GM23248 (cell line): ENCODE data around the gene DBH. TPM values are rescaled to one million over a fixed set of nuclear protein-coding genes. Genes with fewer than 3 reads are reported as not detected.

Experiments
- DNase-seq: peaks from one replicate; pipeline ENCODE4 v3.0.0-alpha.2; 2015
- H2AFZ ChIP-seq: fragments of 200-600 bp; sonication (generic); 2 replicates; pipeline ENCODE4 v1.6.1; 2016; ENCODE audit warnings: antibody characterized with exemption
- H3F3A ChIP-seq: fragments of 200-600 bp; sonication (generic); 2 replicates; pipeline ENCODE4 v1.6.1; 2016; ENCODE audit warnings: mild to moderate bottlenecking, antibody characterized with exemption, mixed run types; ENCODE audit not compliant: insufficient read depth
- H3K27ac ChIP-seq: fragments of 200-600 bp; sonication (generic); 2 replicates; pipeline ENCODE4 v1.5.1; 2016; ENCODE audit warnings: mild to moderate bottlenecking
- H3K27me3 ChIP-seq: fragments of 200-600 bp; sonication (generic); replicated peaks from 2 replicates; pipeline ENCODE4 v1.6.1; 2016; ENCODE audit warnings: mild to moderate bottlenecking; ENCODE audit not compliant: insufficient read depth
- H3K36me3 ChIP-seq: fragments of 200-600 bp; sonication (generic); 2 replicates; pipeline ENCODE4 v1.6.1; 2016; ENCODE audit warnings: low read depth, mild to moderate bottlenecking
- H3K4me1 ChIP-seq: fragments of 200-600 bp; sonication (generic); 2 replicates; pipeline ENCODE4 v1.6.1; 2016; ENCODE audit warnings: mild to moderate bottlenecking; ENCODE audit not compliant: insufficient read depth
- H3K4me2 ChIP-seq: fragments of 200-600 bp; sonication (generic); one replicate; pipeline ENCODE4 v1.6.1; 2016; ENCODE audit warnings: mild to moderate bottlenecking; ENCODE audit not compliant: unreplicated experiment
- H3K4me3 ChIP-seq: fragments of 200-600 bp; sonication (generic); 2 replicates; pipeline ENCODE4 v1.5.1; 2016; ENCODE audit warnings: mild to moderate bottlenecking
- H3K79me2 ChIP-seq: fragments of 200-600 bp; sonication (generic); 2 replicates; pipeline ENCODE4 v1.6.1; 2016; ENCODE audit warnings: mild to moderate bottlenecking; ENCODE audit not compliant: insufficient read depth
- H3K9ac ChIP-seq: fragments of 200-600 bp; sonication (generic); 2 replicates; pipeline ENCODE4 v1.6.1; 2016; ENCODE audit warnings: mild to moderate bottlenecking
- H3K9me2 ChIP-seq: fragments of 200-600 bp; sonication (generic); 2 replicates; pipeline ENCODE4 v1.6.1; 2016; ENCODE audit warnings: mixed run types, mild to moderate bottlenecking, moderate library complexity; ENCODE audit not compliant: insufficient read depth
- H3K9me3 ChIP-seq: fragments of 200-600 bp; sonication (generic); one replicate; pipeline ENCODE4 v1.6.1; 2017; ENCODE audit warnings: low read depth
- H4K20me1 ChIP-seq: fragments of 200-600 bp; sonication (generic); 2 replicates; pipeline ENCODE4 v1.6.0; 2016; ENCODE audit not compliant: insufficient read depth
- EZH2 ChIP-seq: fragments of 200-600 bp; sonication (generic); IDR thresholded peaks from 2 replicates; pipeline ENCODE4 v1.6.1; 2018; ENCODE audit warnings: antibody characterized with exemption, mild to moderate bottlenecking; ENCODE audit not compliant: insufficient read depth, poor library complexity, severe bottlenecking
- EZH2phosphoT487 ChIP-seq: fragments of 200-600 bp; sonication (generic); IDR thresholded peaks from 2 replicates; pipeline ENCODE4 v1.6.1; 2018; ENCODE audit warnings: antibody characterized with exemption, moderate library complexity, mild to moderate bottlenecking, low read depth; ENCODE audit not compliant: insufficient read depth
- WGBS, 2 experiments: methylation state at CpG; one replicate each; pipeline ENCODE4 v1.1.6; 2015 to 2017; ENCODE audit warnings: low lambda C conversion rate in 2 of 2, low coverage in 1 of 2; ENCODE audit errors: missing lambda C conversion rate in 2 of 2; 5-methylcytosine and 5-hydroxymethylcytosine counted together
- in situ Hi-C: fragments of 300-500 bp; cut with MboI; formaldehyde crosslinking; loops from 2 replicates; pipeline ENCODE4 v1.15.0; 2020
- polyA plus RNA-seq: library from polyadenylated mRNA; unstranded; fragments of >200 nt; fragmentation: Nextera tagmentation; extraction: Ambion mirVana; gene quantifications from 2 replicates; pipeline ENCODE4 v1.2.1, GENCODE V29; 2016
- total RNA-seq: library from RNA; depleted of rRNA; stranded (reverse); fragments of >200 nt; shearing (Covaris generic); gene quantifications from 2 replicates; pipeline ENCODE4 v1.2.3, GENCODE V29; 2014

DBH gene
- total and polyA plus RNA-seq, 2 experiments from 2014 or later = not detected

DNA sequence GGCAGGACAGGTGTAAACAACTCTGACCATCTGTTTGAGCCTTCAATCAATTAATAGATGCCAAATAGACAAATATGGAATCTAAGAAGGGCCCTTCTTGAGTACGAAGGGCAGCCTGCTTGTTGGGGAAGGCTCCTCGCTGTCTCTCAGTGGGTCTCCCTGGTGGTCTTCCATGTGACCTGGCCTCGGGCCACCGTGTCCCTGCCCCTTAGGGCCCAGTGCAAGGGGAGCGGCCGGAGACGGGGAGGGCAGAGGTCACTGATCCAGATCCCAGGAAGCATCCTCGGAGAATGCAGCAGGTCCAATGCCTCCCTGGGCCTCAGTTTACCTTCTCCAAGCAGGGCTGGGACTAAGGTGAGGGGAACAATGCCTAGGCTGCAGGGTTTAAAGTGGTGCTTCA is 2.5 kb downstream of the DBH start:
- WGBS, 2 experiments = 56 to 69% methylated on average over 8 of the region's 8 CpGs
- H2AFZ ChIP-seq = no peak overlapping the region
- no peaks in the 10 kb centered on the region for H4K20me1 ChIP-seq
- no peaks in the 10 kb centered on the region for H3K9me3 ChIP-seq
- H3K4me2 ChIP-seq = no peak overlapping the region
- H3K27me3 ChIP-seq = peaks cover 30% of the 10 kb centered on the region
- H3K9me2 ChIP-seq = no peaks in the 10 kb centered on the region
- in situ Hi-C loops = no loop called here
- H3K79me2 ChIP-seq = no peaks in the 10 kb centered on the region
- DNase-seq = no peak
- H3K36me3 ChIP-seq = no peaks in the 10 kb centered on the region
- H3K4me3 ChIP-seq = no peak overlapping the region
- no peak for TF ChIP-seq EZH2
- TF ChIP-seq EZH2phosphoT487 = no peak
- no peaks in the 10 kb centered on the region for H3F3A ChIP-seq
- no peak overlapping the region for H3K9ac ChIP-seq
- H3K27ac ChIP-seq = no peak overlapping the region
- no peaks in the 10 kb centered on the region for H3K4me1 ChIP-seq

DNA sequence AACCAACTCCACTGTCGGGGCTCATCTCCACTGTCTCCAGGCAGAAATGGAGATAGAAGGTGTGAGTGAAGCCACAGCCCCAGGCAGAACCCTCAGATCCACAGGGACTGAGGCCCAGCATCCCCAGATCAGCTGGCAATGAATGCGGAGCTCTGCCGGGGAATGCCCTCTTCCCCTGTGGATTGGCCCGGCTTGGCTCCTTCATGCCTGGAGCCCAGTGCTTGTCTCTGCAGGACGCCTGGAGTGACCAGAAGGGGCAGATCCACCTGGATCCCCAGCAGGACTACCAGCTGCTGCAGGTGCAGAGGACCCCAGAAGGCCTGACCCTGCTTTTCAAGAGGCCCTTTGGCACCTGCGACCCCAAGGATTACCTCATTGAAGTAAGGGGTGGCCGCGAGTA is 3.5 kb downstream of the DBH start:
- Histone ChIP-seq H3K36me3 (no peaks in the 10 kb centered on the region), H3K27ac (no peak overlapping the region), H3K79me2 (no peaks in the 10 kb centered on the region), H4K20me1 (no peaks in the 10 kb centered on the region), H3K9me2 (no peaks in the 10 kb centered on the region), H2AFZ (no peak overlapping the region), H3K4me3 (no peak overlapping the region), H3K27me3 (peaks cover 21% of the 10 kb centered on the region), H3K4me1 (no peaks in the 10 kb centered on the region), H3K4me2 (no peak overlapping the region), H3K9me3 (no peaks in the 10 kb centered on the region), H3K9ac (no peak overlapping the region), H3F3A (no peaks in the 10 kb centered on the region)
- 47 to 56% methylated on average over 7 to 8 of the region's 8 CpGs for WGBS, 2 experiments
- in situ Hi-C loops = no loop called here
- no peak for DNase-seq
- TF ChIP-seq EZH2 = no peak
- TF ChIP-seq EZH2phosphoT487 = no peak

- no peak for DNase-seq
- Histone ChIP-seq H3K36me3 (no peaks in the 10 kb centered on the region), H2AFZ (no peak overlapping the region), H4K20me1 (no peaks in the 10 kb centered on the region), H3K9me2 (no peaks in the 10 kb centered on the region), H3K4me1 (no peaks in the 10 kb centered on the region), H3K9me3 (no peaks in the 10 kb centered on the region), H3F3A (no peaks in the 10 kb centered on the region), H3K27ac (no peak overlapping the region), H3K4me2 (no peak overlapping the region), H3K79me2 (no peaks in the 10 kb centered on the region), H3K27me3 (peaks cover 15% of the 10 kb centered on the region; the same call in 1 of the 2 replicates), H3K4me3 (no peak overlapping the region), H3K9ac (no peak overlapping the region)
- TF ChIP-seq EZH2 = no peak
- TF ChIP-seq EZH2phosphoT487 = no peak
- 27 to 31% methylated on average over 7 of the region's 7 CpGs for WGBS, 2 experiments
- in situ Hi-C loops = no loop called here
Observed at GRCh38 chr9:133640160-133640559, 4.0 kb downstream of the DBH start.

DNA sequence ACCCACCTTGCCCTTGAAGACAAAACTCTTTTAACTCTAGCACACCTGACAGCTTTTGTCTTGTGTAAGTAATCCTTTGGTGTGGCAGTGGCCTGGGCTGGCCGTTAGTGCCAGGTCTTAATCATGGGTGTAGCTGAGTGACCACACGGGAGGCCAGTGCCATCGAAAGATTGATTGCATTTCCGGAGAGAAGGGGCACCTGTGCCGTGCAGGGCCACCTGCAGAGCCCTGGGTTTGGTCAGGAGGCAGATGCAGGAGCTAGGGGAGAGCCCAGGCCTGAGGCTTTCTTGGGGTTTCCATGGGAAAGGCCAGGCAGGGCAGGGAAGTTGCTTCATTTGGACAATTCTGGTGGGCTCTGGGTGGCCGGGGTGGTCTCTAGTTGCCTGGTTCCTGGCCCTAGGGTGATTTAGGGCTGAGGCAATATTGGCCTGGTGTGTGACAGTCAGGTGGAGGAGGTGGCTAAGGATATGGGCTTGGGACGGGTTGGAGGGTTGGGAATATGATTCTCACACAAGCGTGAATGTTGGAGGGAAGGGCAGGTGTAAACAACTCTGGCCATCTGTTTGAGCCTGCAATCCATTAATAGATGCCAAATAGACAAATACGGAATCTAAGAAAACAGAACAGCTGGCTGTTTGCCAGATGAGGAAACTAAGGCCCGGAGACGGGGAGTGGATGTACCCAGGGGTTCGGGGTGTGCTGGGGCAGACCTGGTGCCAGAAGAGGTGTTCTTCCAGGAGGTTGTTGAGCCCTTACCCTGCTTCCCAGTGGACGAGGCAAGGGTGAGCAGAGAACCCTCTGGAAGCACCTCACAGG is 4.6 kb downstream of the DBH start:
- WGBS, 2 experiments = 38 to 40% methylated on average over 13 of the region's 13 CpGs
- H3K9ac ChIP-seq = no peak overlapping the region
- H2AFZ ChIP-seq = no peak overlapping the region
- no peaks in the 10 kb centered on the region for H3K9me2 ChIP-seq
- in situ Hi-C loops = no loop called here
- H3K27me3 ChIP-seq = peaks cover 14% of the 10 kb centered on the region; the same call in 1 of the 2 replicates
- no peaks in the 10 kb centered on the region for H3K36me3 ChIP-seq
- H3K4me1 ChIP-seq = no peaks in the 10 kb centered on the region
- no peaks in the 10 kb centered on the region for H3K79me2 ChIP-seq
- DNase-seq = no peak
- no peaks in the 10 kb centered on the region for H3F3A ChIP-seq
- no peak overlapping the region for H3K4me2 ChIP-seq
- H3K4me3 ChIP-seq = no peak overlapping the region
- no peaks in the 10 kb centered on the region for H3K9me3 ChIP-seq
- H3K27ac ChIP-seq = no peak overlapping the region
- no peaks in the 10 kb centered on the region for H4K20me1 ChIP-seq
- TF ChIP-seq EZH2 (no peak), EZH2phosphoT487 (no peak)
